ENCODE data around the gene NT5C2.

The NT5C2 gene

GRCh38 chr10:103114876-103115275 lies 78.2 kb downstream of the NT5C2 start:
- no peak overlapping the region for H3K27ac ChIP-seq (ENCODE audit: low read depth, low read length)
- H3K9me3 ChIP-seq (ENCODE audit: control insufficient read depth in 1 of 2, low read length in 2 of 2) = no peaks in the 10 kb centered on the region
- peaks cover 6 to 15% of the 10 kb centered on the region in 2 donors for H3K4me1 ChIP-seq (ENCODE audit: control insufficient read depth in 1 of 2, insufficient read depth in 2 of 2, low read length in 2 of 2)
- H3K36me3 ChIP-seq (ENCODE audit: control insufficient read depth in 1 of 2, insufficient read depth in 2 of 2, low read length in 2 of 2) = no peaks in the 10 kb centered on the region
- no peak overlapping the region for H3K9ac ChIP-seq (ENCODE audit: low read depth in 1 of 2, low read length in 2 of 2)
- no peaks in the 10 kb centered on the region for H3K27me3 ChIP-seq (ENCODE audit: control insufficient read depth in 1 of 2, insufficient read depth in 2 of 2, low read length in 2 of 2)
- no peak overlapping the region for H3K4me3 ChIP-seq (ENCODE audit: low read depth in 1 of 2, low read length in 2 of 2)

- H3K9ac ChIP-seq (ENCODE audit: low read depth in 1 of 2, low read length in 2 of 2) = no peak overlapping the region
- no peak overlapping the region for H3K27ac ChIP-seq (ENCODE audit: low read depth, low read length)
- no peaks in the 10 kb centered on the region for H3K9me3 ChIP-seq (ENCODE audit: control insufficient read depth in 1 of 2, low read length in 2 of 2)
- peaks cover 6 to 15% of the 10 kb centered on the region in 2 donors for H3K4me1 ChIP-seq (ENCODE audit: control insufficient read depth in 1 of 2, insufficient read depth in 2 of 2, low read length in 2 of 2)
- H3K27me3 ChIP-seq (ENCODE audit: control insufficient read depth in 1 of 2, insufficient read depth in 2 of 2, low read length in 2 of 2) = no peaks in the 10 kb centered on the region
- H3K4me3 ChIP-seq (ENCODE audit: low read depth in 1 of 2, low read length in 2 of 2) = no peak overlapping the region
- H3K36me3 ChIP-seq (ENCODE audit: control insufficient read depth in 1 of 2, insufficient read depth in 2 of 2, low read length in 2 of 2) = no peaks in the 10 kb centered on the region
Observed at GRCh38 chr10:103111918-103112877, 80.9 kb downstream of the NT5C2 start.

GRCh38 chr10:103111031-103111917 lies 81.8 kb downstream of the NT5C2 start:
- H3K9ac ChIP-seq (ENCODE audit: low read depth in 1 of 2, low read length in 2 of 2) = no peak overlapping the region
- no peaks in the 10 kb centered on the region for H3K9me3 ChIP-seq (ENCODE audit: control insufficient read depth in 1 of 2, low read length in 2 of 2)
- peaks cover 6 to 15% of the 10 kb centered on the region in 2 donors for H3K4me1 ChIP-seq (ENCODE audit: control insufficient read depth in 1 of 2, insufficient read depth in 2 of 2, low read length in 2 of 2)
- H3K4me3 ChIP-seq (ENCODE audit: low read depth in 1 of 2, low read length in 2 of 2) = no peak overlapping the region
- H3K27ac ChIP-seq (ENCODE audit: low read depth, low read length) = no peak overlapping the region
- no peaks in the 10 kb centered on the region for H3K27me3 ChIP-seq (ENCODE audit: control insufficient read depth in 1 of 2, insufficient read depth in 2 of 2, low read length in 2 of 2)
- no peaks in the 10 kb centered on the region for H3K36me3 ChIP-seq (ENCODE audit: control insufficient read depth in 1 of 2, insufficient read depth in 2 of 2, low read length in 2 of 2)

- peaks cover 6 to 14% of the 10 kb centered on the region in 2 donors for H3K4me1 ChIP-seq (ENCODE audit: control insufficient read depth in 1 of 2, insufficient read depth in 2 of 2, low read length in 2 of 2)
- H3K36me3 ChIP-seq (ENCODE audit: control insufficient read depth in 1 of 2, insufficient read depth in 2 of 2, low read length in 2 of 2) = no peaks in the 10 kb centered on the region
- H3K4me3 ChIP-seq (ENCODE audit: low read depth in 1 of 2, low read length in 2 of 2) = no peak overlapping the region
- no peak overlapping the region for H3K9ac ChIP-seq (ENCODE audit: low read depth in 1 of 2, low read length in 2 of 2)
- no peaks in the 10 kb centered on the region for H3K9me3 ChIP-seq (ENCODE audit: control insufficient read depth in 1 of 2, low read length in 2 of 2)
- H3K27me3 ChIP-seq (ENCODE audit: control insufficient read depth in 1 of 2, insufficient read depth in 2 of 2, low read length in 2 of 2) = no peaks in the 10 kb centered on the region
- no peak overlapping the region for H3K27ac ChIP-seq (ENCODE audit: low read depth, low read length)
Observed at GRCh38 chr10:103110407-103110806, 82.7 kb downstream of the NT5C2 start.

- Histone ChIP-seq H3K9ac (ENCODE audit: low read depth in 1 of 2, low read length in 2 of 2) (no peak overlapping the region), H3K4me3 (ENCODE audit: low read depth in 1 of 2, low read length in 2 of 2) (no peak overlapping the region), H3K9me3 (ENCODE audit: control insufficient read depth in 1 of 2, low read length in 2 of 2) (no peaks in the 10 kb centered on the region), H3K36me3 (ENCODE audit: control insufficient read depth in 1 of 2, insufficient read depth in 2 of 2, low read length in 2 of 2) (peaks cover under 1 to 1% of the 10 kb centered on the region in 2 donors), H3K27ac (ENCODE audit: low read depth, low read length) (no peak overlapping the region), H3K4me1 (ENCODE audit: control insufficient read depth in 1 of 2, insufficient read depth in 2 of 2, low read length in 2 of 2) (peaks cover 6 to 8% of the 10 kb centered on the region in 2 donors), H3K27me3 (ENCODE audit: control insufficient read depth in 1 of 2, insufficient read depth in 2 of 2, low read length in 2 of 2) (no peaks in the 10 kb centered on the region)
Observed at GRCh38 chr10:103109821-103110220, 83.3 kb downstream of the NT5C2 start.

GRCh38 chr10:103106539-103106938 lies 86.5 kb downstream of the NT5C2 start:
- H3K4me3 ChIP-seq (ENCODE audit: low read depth in 1 of 2, low read length in 2 of 2) = no peak overlapping the region
- H3K27me3 ChIP-seq (ENCODE audit: control insufficient read depth in 1 of 2, insufficient read depth in 2 of 2, low read length in 2 of 2) = no peaks in the 10 kb centered on the region
- no peak overlapping the region for H3K27ac ChIP-seq (ENCODE audit: low read depth, low read length)
- H3K4me1 ChIP-seq (ENCODE audit: control insufficient read depth in 1 of 2, insufficient read depth in 2 of 2, low read length in 2 of 2) = no peaks in the 10 kb centered on the region
- no peak overlapping the region for H3K9ac ChIP-seq (ENCODE audit: low read depth in 1 of 2, low read length in 2 of 2)
- H3K9me3 ChIP-seq (ENCODE audit: control insufficient read depth in 1 of 2, low read length in 2 of 2) = no peaks in the 10 kb centered on the region
- H3K36me3 ChIP-seq (ENCODE audit: control insufficient read depth in 1 of 2, insufficient read depth in 2 of 2, low read length in 2 of 2) = peaks cover 18 to 21% of the 10 kb centered on the region in 2 donors

- Histone ChIP-seq H3K36me3 (ENCODE audit: control insufficient read depth in 1 of 2, insufficient read depth in 2 of 2, low read length in 2 of 2) (peaks cover 23 to 26% of the 10 kb centered on the region in 2 donors), H3K4me3 (ENCODE audit: low read depth in 1 of 2, low read length in 2 of 2) (no peak overlapping the region), H3K27me3 (ENCODE audit: control insufficient read depth in 1 of 2, insufficient read depth in 2 of 2, low read length in 2 of 2) (no peaks in the 10 kb centered on the region), H3K9me3 (ENCODE audit: control insufficient read depth in 1 of 2, low read length in 2 of 2) (no peaks in the 10 kb centered on the region), H3K9ac (ENCODE audit: low read depth in 1 of 2, low read length in 2 of 2) (no peak overlapping the region), H3K4me1 (ENCODE audit: control insufficient read depth in 1 of 2, insufficient read depth in 2 of 2, low read length in 2 of 2) (no peaks in the 10 kb centered on the region), H3K27ac (ENCODE audit: low read depth, low read length) (no peak overlapping the region)
Observed at GRCh38 chr10:103105462-103105861, 87.6 kb downstream of the NT5C2 start.

- Histone ChIP-seq H3K36me3 (ENCODE audit: control insufficient read depth in 1 of 2, insufficient read depth in 2 of 2, low read length in 2 of 2) (peaks cover 31 to 33% of the 10 kb centered on the region in 2 donors), H3K9ac (ENCODE audit: low read depth in 1 of 2, low read length in 2 of 2) (no peak overlapping the region), H3K27ac (ENCODE audit: low read depth, low read length) (no peak overlapping the region), H3K27me3 (ENCODE audit: control insufficient read depth in 1 of 2, insufficient read depth in 2 of 2, low read length in 2 of 2) (no peaks in the 10 kb centered on the region), H3K4me1 (ENCODE audit: control insufficient read depth in 1 of 2, insufficient read depth in 2 of 2, low read length in 2 of 2) (no peaks in the 10 kb centered on the region), H3K9me3 (ENCODE audit: control insufficient read depth in 1 of 2, low read length in 2 of 2) (no peaks in the 10 kb centered on the region), H3K4me3 (ENCODE audit: low read depth in 1 of 2, low read length in 2 of 2) (no peak overlapping the region)
Observed at GRCh38 chr10:103104721-103105120, 88.4 kb downstream of the NT5C2 start.

- Histone ChIP-seq H3K4me1 (ENCODE audit: control insufficient read depth in 1 of 2, insufficient read depth in 2 of 2, low read length in 2 of 2) (no peaks in the 10 kb centered on the region), H3K4me3 (ENCODE audit: low read depth in 1 of 2, low read length in 2 of 2) (no peak overlapping the region), H3K27ac (ENCODE audit: low read depth, low read length) (no peak overlapping the region), H3K9ac (ENCODE audit: low read depth in 1 of 2, low read length in 2 of 2) (no peak overlapping the region), H3K9me3 (ENCODE audit: control insufficient read depth in 1 of 2, low read length in 2 of 2) (no peaks in the 10 kb centered on the region), H3K36me3 (ENCODE audit: control insufficient read depth in 1 of 2, insufficient read depth in 2 of 2, low read length in 2 of 2) (peaks cover 35 to 39% of the 10 kb centered on the region in 2 donors), H3K27me3 (ENCODE audit: control insufficient read depth in 1 of 2, insufficient read depth in 2 of 2, low read length in 2 of 2) (no peaks in the 10 kb centered on the region)
Observed at GRCh38 chr10:103103989-103104388, 89.1 kb downstream of the NT5C2 start.

- peaks cover 46 to 55% of the 10 kb centered on the region in 2 donors for H3K36me3 ChIP-seq (ENCODE audit: control insufficient read depth in 1 of 2, insufficient read depth in 2 of 2, low read length in 2 of 2)
- no peak overlapping the region for H3K9ac ChIP-seq (ENCODE audit: low read depth in 1 of 2, low read length in 2 of 2)
- no peaks in the 10 kb centered on the region for H3K9me3 ChIP-seq (ENCODE audit: control insufficient read depth in 1 of 2, low read length in 2 of 2)
- no peaks in the 10 kb centered on the region for H3K4me1 ChIP-seq (ENCODE audit: control insufficient read depth in 1 of 2, insufficient read depth in 2 of 2, low read length in 2 of 2)
- no peak overlapping the region for H3K4me3 ChIP-seq (ENCODE audit: low read depth in 1 of 2, low read length in 2 of 2)
- no peak overlapping the region for H3K27ac ChIP-seq (ENCODE audit: low read depth, low read length)
- H3K27me3 ChIP-seq (ENCODE audit: control insufficient read depth in 1 of 2, insufficient read depth in 2 of 2, low read length in 2 of 2) = no peaks in the 10 kb centered on the region
Observed at GRCh38 chr10:103102195-103102594, 90.9 kb downstream of the NT5C2 start.
